Kidney (tissue), 14 donors: ENCODE data around the gene RAD23B. TPM values are rescaled to one million over a fixed set of nuclear protein-coding genes. Genes with fewer than 3 reads are reported as not detected.

Experiments used
- DNase-seq, 5 donors: peaks; one replicate each; pipeline ENCODE4 v3.0.0-alpha.2; 2013 to 2020
- FAIRE-seq: peaks from 2 replicates; lab custom pipeline; 2012; peaks lifted over from hg19 to GRCh38; lab: Jason Lieb, UNC
- H3K27ac ChIP-seq, 2 donors: one replicate each; pipeline ENCODE4 v1.7.0; 2013; ENCODE audit warnings: low read depth in 2 of 2, low read length in 2 of 2, inconsistent platforms in 1 of 2
- H3K27me3 ChIP-seq: one replicate; pipeline ENCODE4 v1.7.1; 2013; ENCODE audit warnings: low read length, inconsistent platforms; ENCODE audit not compliant: control insufficient read depth, insufficient read depth
- H3K36me3 ChIP-seq, 3 donors: one replicate each; pipeline versions ENCODE4 v1.7.0 to v1.7.1; 2013; ENCODE audit warnings: low read length in 3 of 3, control low read depth in 1 of 3, inconsistent platforms in 1 of 3; ENCODE audit not compliant: insufficient read depth in 3 of 3, control insufficient read depth in 2 of 3
- H3K4me1 ChIP-seq, 3 donors: one replicate each; pipeline versions ENCODE4 v1.7.0 to v1.7.1; 2013; ENCODE audit warnings: low read length in 3 of 3, inconsistent platforms in 1 of 3, low read depth in 1 of 3; ENCODE audit not compliant: control insufficient read depth in 2 of 3, insufficient read depth in 2 of 3
- H3K4me3 ChIP-seq, 3 donors: one replicate each; pipeline versions ENCODE4 v1.7.0 to v1.8.1; 2013; ENCODE audit warnings: low read length in 3 of 3, control low read depth in 1 of 3, inconsistent platforms in 1 of 3
- H3K9ac ChIP-seq, 3 donors: one replicate each; pipeline versions ENCODE4 v1.7.0 to v1.7.1; 2013; ENCODE audit warnings: low read length in 3 of 3, control low read depth in 1 of 3, inconsistent platforms in 1 of 3
- H3K9me3 ChIP-seq, 3 donors: one replicate each; pipeline versions ENCODE4 v1.7.0 to v1.7.1; 2013; ENCODE audit warnings: low read length in 3 of 3, control low read depth in 1 of 3, inconsistent platforms in 1 of 3; ENCODE audit not compliant: control insufficient read depth in 2 of 3, insufficient read depth in 1 of 3
- intact Hi-C: fragments of 100-400 bp; cut with DNase I; formaldehyde crosslinking; loops from one replicate; pipeline ENCODE4 v1.11.1; 2022
- polyA plus RNA-seq: library from polyadenylated mRNA; stranded (reverse); fragments of 350-450 nt; fragmentation: Illumina TruSeq; extraction: RNeasy Lipid Tissue Mini Kit (QIAGEN cat#74804); gene quantifications from one replicate; pipeline ENCODE4 v1.2.3, GENCODE V29; 2014; ENCODE audit warnings: low read depth, low replicate concordance; ENCODE audit not compliant: insufficient read depth
- total RNA-seq: library from RNA; stranded (reverse); fragmentation: NEBNext Ultra II Directional; extraction: Animal tissue kit (Norgen Biotek cat#: 25700); gene quantifications from one replicate; pipeline ENCODE4 v1.2.1, GENCODE V29; 2021
- TF ChIP-seq, protein P1 (sequence below): IDR thresholded peaks from 3 replicates; pipeline ENCODE4 v1.5.1; 2012; ENCODE audit warnings: mild to moderate bottlenecking, moderate library complexity, borderline replicate concordance; ENCODE audit not compliant: insufficient read depth; ENCODE audit errors: extremely low read depth
- donor health status: control.
- donor health status: control.
- donor health status: control.
- donor health status: control.
- donor health status: control.
- donor health status: DM: yes; HTN: yes; CAD: no.
- donor health status: Normal renal cell carcinoma (clear cell type).

The RAD23B gene
- total and polyA plus RNA-seq, 2 donors from 2014 or later, result 40.5 to 76.5 TPM

DNA sequence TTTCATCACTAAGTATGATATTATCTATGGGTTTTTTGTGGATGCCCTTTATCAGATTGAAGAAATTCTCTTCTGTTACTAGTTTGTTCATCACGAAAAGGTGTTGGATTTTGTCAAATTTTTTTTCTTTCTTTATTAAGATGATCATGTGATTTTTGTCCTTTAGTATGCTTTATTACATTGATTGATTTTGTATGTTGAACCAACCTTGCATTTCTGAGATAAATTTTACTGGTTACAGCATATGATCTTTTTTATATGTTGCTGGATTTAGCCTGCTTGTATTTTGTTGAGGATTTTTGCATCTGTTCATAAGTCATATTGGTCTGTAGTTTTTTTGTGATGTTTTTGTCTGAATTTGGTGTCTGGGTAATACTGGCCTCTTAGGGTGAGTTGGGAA is 42.8 kb downstream of the RAD23B start:
- intact Hi-C loops, result no loop called here
- Histone ChIP-seq H3K4me1 (no peaks in the 10 kb centered on the region), H3K4me3 (no peak overlapping the region), H3K27ac (no peak overlapping the region), H3K9me3 (no peaks in the 10 kb centered on the region), H3K27me3 (no peaks in the 10 kb centered on the region), H3K36me3 (peaks cover 12 to 34% (median 14%) of the 10 kb centered on the region in 3 donors), H3K9ac (no peak overlapping the region)
- DNase-seq (no peak), FAIRE-seq (no peak)
- TF ChIP-seq, protein P1, sequence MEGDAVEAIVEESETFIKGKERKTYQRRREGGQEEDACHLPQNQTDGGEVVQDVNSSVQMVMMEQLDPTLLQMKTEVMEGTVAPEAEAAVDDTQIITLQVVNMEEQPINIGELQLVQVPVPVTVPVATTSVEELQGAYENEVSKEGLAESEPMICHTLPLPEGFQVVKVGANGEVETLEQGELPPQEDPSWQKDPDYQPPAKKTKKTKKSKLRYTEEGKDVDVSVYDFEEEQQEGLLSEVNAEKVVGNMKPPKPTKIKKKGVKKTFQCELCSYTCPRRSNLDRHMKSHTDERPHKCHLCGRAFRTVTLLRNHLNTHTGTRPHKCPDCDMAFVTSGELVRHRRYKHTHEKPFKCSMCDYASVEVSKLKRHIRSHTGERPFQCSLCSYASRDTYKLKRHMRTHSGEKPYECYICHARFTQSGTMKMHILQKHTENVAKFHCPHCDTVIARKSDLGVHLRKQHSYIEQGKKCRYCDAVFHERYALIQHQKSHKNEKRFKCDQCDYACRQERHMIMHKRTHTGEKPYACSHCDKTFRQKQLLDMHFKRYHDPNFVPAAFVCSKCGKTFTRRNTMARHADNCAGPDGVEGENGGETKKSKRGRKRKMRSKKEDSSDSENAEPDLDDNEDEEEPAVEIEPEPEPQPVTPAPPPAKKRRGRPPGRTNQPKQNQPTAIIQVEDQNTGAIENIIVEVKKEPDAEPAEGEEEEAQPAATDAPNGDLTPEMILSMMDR, result no peak

DNA sequence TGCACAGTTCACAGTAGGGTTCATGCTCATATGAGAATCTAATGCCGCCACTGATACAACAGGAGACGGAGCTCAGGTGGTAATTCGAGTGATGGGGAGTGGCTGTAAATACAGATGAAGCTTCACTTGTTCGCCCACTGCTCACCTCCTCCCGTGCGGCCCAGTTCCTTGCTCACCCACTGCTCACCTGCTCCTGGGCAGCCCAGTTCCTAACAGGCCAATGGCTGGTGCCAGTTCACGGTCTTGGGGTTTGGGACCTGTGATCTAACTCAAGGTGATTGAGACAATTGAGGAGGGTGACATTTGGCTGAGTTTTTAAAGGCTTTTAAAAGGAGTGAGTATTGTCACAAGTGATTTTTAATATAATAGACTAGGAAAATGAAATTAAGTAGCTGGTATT is 45.4 kb downstream of the RAD23B start:
- Histone ChIP-seq H3K9ac (no peak overlapping the region), H3K36me3 (peaks cover 9 to 49% (median 19%) of the 10 kb centered on the region in 3 donors), H3K9me3 (no peaks in the 10 kb centered on the region), H3K27ac (no peak overlapping the region), H3K4me3 (no peak overlapping the region), H3K27me3 (no peaks in the 10 kb centered on the region), H3K4me1 (no peaks in the 10 kb centered on the region)
- no peak for DNase-seq
- TF ChIP-seq, protein P1, result no peak
- intact Hi-C loops, result no loop called here
- no peak for FAIRE-seq

DNA sequence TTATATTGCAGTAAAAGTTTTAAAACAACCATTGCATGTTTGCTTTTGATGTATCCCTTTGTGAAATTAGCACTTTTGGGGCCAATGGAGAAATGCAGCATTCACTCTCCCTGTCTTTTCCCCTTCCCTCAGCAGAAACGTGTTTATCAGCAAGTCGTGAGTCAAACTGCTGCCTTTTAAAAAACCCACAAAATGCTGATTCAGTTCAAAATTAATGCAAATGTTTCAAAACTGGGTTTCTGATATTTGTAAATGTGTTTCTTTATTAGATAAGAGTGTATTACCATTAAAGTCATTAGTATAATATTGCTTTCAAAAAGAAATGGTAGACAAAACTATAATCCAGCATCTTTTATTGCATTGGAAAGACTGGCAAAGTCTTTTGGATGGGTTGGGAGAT is 47.3 kb downstream of the RAD23B start:
- Histone ChIP-seq H3K27ac (no peak overlapping the region), H3K9me3 (no peaks in the 10 kb centered on the region), H3K9ac (no peak overlapping the region), H3K27me3 (no peaks in the 10 kb centered on the region), H3K4me1 (no peaks in the 10 kb centered on the region), H3K4me3 (no peak overlapping the region), H3K36me3 (peaks cover 8 to 47% (median 21%) of the 10 kb centered on the region in 3 donors)
- TF ChIP-seq, protein P1, result no peak
- FAIRE-seq (no peak), DNase-seq (no peak)
- intact Hi-C loops, result no loop called here

DNA sequence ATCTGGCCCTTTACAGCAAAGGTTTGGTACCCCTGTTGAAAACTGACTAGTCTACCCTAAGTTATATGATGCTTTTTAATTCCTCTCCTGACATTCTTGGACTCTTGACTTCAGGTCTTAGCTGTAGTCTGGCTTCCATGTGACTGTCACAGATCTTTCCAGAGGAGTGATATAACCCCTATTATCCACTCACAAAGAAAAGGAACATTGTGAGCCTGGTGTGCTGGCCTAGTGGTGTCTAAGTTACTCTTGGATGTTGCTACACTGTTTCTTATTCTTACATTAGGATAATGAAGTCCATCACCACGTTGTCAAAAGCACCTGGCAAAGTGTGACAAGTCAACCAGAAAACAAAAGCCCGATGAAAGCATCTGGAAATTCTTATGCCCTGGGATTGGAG is 49.8 kb downstream of the RAD23B start:
- Histone ChIP-seq H3K4me1 (peaks cover 0 to 3% (median 0%) of the 10 kb centered on the region in 3 donors), H3K9me3 (no peaks in the 10 kb centered on the region), H3K27me3 (no peaks in the 10 kb centered on the region), H3K36me3 (peaks cover 5 to 37% (median 21%) of the 10 kb centered on the region in 3 donors), H3K9ac (no peak overlapping the region), H3K27ac (no peak overlapping the region), H3K4me3 (no peak overlapping the region)
- TF ChIP-seq, protein P1, result no peak
- FAIRE-seq (no peak), DNase-seq (no peak)
- intact Hi-C loops, result no loop called here
